Globus pallidus (tissue), 1 donor: ENCODE results near the gene ERICH6B.

Experiments used
- DNase-seq: peaks from one replicate; pipeline ENCODE4 v3.0.0-alpha.2; 2015; ENCODE audit warnings: low spot score

The ERICH6B gene

GRCh38 chr13:45542391-45542790 lies 73.1 kb downstream of the ERICH6B start:
- DNase-seq, result no peak

- DNase-seq, result no peak
These were observed 73.7 kb downstream of the ERICH6B start for GRCh38 chr13:45541806-45542205.

- DNase-seq, result no peak
These were observed 74.7 kb downstream of the ERICH6B start for GRCh38 chr13:45540864-45541263.

GRCh38 chr13:45540195-45540594 lies 75.3 kb downstream of the ERICH6B start:
- DNase-seq, result no peak

GRCh38 chr13:45538382-45538781 lies 77.2 kb downstream of the ERICH6B start:
- no peak for DNase-seq

- DNase-seq, result no peak
These were observed 78.0 kb downstream of the ERICH6B start for GRCh38 chr13:45537516-45537915.

- DNase-seq, result no peak
These were observed 79.3 kb downstream of the ERICH6B start for GRCh38 chr13:45536224-45536623.

- no peak for DNase-seq
These were observed 80.9 kb downstream of the ERICH6B start for GRCh38 chr13:45534604-45535003.

- DNase-seq, result no peak
These were observed 85.8 kb downstream of the ERICH6B start for GRCh38 chr13:45529758-45530157.

- no peak for DNase-seq
These were observed 87.7 kb downstream of the ERICH6B start for GRCh38 chr13:45527699-45528462.

- no peak for DNase-seq
These were observed 93.0 kb downstream of the ERICH6B start for GRCh38 chr13:45522571-45522970.

GRCh38 chr13:45521297-45521696 lies 94.2 kb downstream of the ERICH6B start:
- DNase-seq, result no peak

- no peak for DNase-seq
These were observed 96.0 kb downstream of the ERICH6B start for GRCh38 chr13:45519493-45519892.

- DNase-seq, result no peak
These were observed 96.9 kb downstream of the ERICH6B start for GRCh38 chr13:45518525-45519245.

- no peak for DNase-seq
These were observed 98.8 kb downstream of the ERICH6B start for GRCh38 chr13:45516757-45517156.

- no peak for DNase-seq
These were observed 103.4 kb downstream of the ERICH6B start for GRCh38 chr13:45512098-45512496.

GRCh38 chr13:45511310-45512097 lies 104.0 kb downstream of the ERICH6B start:
- DNase-seq, result peak; percentile 72

GRCh38 chr13:45510672-45511071 lies 104.9 kb downstream of the ERICH6B start:
- DNase-seq, result no peak

GRCh38 chr13:45508776-45509175 lies 106.8 kb downstream of the ERICH6B start:
- no peak for DNase-seq

GRCh38 chr13:45506811-45507210 lies 108.7 kb downstream of the ERICH6B start:
- DNase-seq, result no peak

GRCh38 chr13:45503658-45504057 lies 111.9 kb downstream of the ERICH6B start:
- no peak for DNase-seq

GRCh38 chr13:45501175-45501526 lies 114.4 kb downstream of the ERICH6B start:
- DNase-seq, result no peak
